GM21526 (cell line): ENCODE results near the gene FRY.

Experiments
- ATAC-seq: cut with Tn5 transposase; IDR thresholded peaks from one replicate; pipeline ENCODE4 v1.9.1; 2021; ENCODE audit warnings: moderate library complexity; ENCODE audit not compliant: unreplicated experiment, low FRiP score

Gene FRY

DNA sequence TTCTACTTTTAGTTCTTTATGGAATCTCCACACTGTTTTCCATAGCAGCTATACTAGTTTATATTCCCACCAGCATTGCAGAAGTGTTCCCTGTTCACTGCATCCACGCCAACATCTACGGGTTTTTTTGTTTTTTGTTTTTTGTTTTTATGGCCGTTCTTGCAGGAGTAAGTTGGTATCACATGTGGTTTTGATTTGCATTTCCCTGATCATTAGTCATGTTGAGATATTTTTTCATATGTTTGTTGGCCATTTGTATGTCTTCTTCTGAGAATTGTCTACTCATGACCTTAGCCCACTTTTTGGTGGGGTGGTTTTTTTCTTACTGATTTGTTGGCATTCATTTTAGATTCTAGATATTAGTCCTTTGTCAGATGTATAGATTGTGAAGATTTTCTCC, 89.7 kb downstream of the FRY start:
- ATAC-seq: no peak

DNA sequence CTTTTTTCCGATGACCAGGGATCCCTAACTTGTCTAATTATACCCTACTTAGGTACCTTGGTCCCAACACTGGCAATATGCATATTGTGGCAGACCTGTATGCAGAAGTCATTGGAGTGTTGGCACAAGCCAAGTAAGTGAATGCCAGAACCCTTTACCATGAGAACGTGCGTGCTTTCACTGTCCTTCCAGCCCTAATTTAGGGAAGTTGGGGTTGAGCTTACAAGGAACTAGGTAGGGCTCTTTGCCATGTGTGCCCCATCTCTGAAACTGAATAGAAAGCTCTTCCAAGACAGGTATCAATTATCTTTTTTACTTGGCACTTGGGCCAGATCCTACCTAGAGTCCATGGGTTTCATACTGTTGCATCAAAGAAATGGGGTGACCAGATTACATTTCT, 93.2 kb downstream of the FRY start:
- ATAC-seq: no peak

DNA sequence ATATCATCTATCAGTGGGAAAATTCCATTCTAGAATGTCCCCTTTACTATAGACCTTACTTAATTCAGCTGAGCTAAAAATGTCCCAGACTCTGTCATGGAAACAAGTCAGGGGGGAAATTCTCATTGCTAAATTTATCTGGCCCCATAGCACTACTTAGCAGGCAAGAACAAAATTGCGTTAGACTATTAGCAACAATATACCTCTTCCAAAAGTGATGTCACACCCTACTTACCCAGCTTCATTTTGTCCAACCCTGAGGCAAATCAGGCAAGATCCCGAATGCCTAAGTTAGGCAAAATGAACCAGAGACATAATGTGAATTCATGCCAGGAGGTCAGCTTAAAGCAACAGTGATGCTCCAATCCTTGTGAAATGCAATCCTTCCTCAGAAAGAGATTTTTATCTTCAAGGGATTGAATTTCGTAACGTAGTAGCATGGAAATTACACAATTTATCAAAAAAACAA, 93.7 kb downstream of the FRY start:
- no peak for ATAC-seq

DNA sequence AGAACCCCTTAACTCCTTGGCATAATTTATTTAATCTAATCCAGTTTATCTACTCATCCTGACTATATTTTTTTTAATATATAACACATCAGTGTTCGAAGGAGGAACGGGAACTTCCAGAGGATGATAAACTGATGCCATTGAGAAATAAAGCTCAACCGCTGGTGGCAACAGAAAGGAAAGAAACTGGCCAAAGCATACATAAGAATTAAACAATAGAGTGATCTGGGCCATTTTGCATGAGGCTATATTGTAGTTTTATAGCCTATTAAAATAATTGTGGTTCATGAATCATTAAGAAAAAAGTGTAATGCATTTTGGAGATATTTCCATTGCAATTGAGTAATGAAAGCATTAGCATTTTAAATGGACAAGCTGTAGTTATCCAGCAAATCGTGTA, 94.2 kb downstream of the FRY start:
- no peak for ATAC-seq

DNA sequence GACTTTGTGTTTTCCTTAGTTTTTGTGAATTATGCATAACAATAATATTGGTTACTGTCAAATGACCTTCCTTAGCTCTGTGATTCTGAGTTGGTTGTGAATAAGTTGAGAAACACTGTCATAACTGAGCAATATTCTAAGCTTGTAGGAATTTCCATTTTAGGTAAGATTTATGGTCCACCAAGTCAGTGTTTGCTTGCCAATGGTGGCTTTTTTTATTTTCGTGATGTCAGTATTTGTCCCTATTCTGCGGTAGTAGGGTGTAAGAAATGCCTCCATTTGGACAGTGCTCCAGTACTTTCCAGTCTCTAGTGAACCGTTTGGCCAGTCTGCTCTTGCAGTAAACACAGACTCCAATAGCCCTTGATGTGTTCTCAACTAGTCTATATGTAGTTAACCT, 94.7 kb downstream of the FRY start:
- no peak for ATAC-seq

DNA sequence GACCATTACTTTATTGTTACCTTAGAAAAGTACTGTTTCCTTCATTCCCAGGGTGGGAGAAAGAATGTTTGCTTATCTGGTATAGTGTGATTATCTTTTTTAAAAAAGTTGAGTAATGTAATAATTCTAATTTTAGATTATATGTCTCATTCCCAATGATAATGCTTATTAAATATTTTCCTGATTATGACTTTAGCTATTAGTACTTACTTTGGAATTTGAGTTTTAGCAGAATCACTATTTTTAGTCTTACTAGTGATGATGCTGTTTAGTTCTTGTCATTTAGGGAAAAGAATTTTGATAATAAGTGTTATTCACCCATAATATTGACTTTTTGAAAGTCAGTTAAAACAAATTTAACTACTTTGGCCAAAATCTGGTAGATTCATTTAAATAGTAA, 95.2 kb downstream of the FRY start:
- ATAC-seq: no peak

DNA sequence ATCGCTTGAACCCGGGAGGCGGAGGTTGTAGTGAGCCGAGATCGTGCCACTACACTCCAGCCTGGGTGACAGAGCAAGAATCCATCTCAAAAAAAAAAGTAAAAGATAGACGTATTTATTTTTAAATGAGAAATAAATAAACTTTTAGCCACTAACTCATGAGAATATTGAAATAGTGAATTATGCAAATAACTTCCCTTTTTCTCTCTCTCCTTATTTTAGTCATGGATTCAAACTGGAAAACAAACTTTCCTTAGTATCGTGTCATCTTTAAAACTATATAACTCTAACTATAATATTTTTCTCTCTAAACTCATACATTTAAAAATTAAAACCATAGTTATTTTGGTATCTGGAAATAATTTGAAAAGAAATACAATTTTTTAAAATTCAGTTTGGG, 96.1 kb downstream of the FRY start:
- no peak for ATAC-seq

DNA sequence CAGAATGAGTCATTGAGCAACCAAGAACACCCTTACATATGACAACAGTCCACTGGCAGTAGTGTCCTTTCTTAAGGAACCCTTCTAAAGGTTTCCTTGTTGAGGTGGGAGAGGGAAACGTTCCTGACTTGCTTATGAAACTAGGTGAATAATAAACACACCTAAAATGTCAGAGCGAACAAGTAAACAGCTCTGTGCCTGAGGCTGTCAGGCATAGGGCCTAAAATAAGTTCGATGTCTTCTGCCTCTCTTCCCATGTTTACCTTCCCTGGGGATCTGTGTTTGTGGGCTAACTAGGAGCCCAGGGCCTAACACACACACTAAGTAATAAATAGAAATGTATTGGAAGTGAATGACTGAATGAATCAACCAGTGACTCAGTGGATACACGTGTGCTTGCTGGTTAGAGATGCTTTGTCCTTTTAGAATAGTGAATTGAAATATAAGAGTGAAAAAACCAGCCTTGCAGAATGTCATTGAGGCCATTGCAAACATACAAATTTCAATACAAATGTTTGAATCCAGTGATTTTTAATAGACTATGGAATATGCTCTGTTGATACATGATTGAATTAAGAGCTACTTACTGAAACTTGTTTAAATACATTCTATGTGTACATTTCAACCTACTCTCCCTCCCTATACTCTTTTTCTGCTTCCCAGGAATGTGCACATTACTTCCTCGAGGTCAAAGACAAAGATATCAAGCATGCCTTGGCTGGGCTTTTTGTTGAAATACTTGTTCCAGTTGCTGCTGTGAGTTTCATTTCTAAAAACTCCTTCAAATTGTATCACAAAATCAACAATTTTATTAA, 102.9 kb downstream of the FRY start:
- no peak for ATAC-seq

DNA sequence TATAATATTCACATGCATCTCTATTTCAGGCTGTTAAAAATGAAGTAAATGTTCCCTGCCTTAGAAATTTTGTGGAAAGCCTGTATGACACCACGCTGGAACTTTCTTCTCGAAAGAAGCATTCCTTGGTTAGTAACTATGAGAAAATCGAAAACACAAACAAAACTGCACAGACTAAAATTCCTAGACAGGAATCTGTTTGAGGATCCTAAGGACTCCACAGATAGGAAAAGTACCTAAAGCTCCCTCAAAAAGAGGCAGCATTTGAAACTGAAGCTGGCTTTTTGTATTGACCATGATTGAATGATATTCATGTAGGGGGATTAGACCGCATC, 103.4 kb downstream of the FRY start:
- no peak for ATAC-seq

DNA sequence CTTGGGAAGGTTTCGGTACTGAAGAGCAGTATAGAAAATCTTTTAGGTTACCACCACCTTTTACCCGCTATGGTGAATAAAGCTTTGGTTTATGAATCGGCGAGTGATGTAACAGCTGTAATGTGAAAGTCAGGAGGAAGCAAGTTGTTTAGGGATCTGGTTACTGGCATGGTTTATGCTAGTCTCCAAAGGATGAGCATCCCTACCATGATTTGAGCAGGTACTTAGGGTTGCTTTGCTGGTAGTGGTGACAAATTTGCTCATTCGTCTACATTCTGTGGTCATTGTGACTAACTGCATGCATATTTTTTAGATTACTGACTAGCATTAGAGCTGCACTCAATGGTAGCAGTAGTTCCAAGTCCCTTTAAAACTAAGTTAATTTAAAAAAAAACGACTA, 104.1 kb downstream of the FRY start:
- no peak for ATAC-seq

DNA sequence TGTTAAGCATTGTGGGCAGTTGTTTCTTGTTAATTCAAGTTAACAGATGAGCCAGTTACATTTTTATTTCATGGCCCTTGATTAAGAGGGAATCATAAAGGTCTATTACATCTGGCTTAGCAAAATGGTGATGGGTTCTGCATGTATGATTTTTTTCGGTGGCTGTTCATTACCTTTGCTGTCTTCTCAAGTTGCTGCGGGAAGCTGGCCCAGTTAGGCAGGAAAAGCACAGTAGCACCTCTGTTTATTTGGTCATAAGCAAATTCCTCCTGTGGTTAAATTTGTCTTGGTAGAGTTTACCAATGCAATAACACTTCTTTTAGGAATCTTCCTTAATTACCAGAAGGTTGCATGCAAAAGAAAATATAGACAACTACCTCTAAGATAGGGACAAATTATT, 104.5 kb downstream of the FRY start:
- no peak for ATAC-seq

DNA sequence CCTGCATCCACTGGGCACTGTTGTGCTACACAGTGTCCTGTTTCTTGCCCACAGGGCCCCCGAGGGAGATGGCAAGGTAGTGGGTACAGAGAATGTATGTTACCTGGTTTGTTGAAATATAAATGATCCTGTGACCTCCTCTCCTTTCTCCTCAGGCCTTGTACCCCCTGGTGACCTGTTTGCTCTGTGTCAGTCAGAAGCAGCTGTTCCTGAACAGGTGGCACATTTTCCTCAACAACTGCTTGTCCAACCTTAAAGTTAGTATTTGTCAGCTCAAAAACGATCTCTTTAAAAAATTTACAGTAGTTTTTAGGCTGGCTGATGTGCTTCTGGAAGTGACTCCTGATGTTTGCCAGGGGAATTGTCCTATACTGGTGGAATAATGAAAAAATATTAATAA, 105.1 kb downstream of the FRY start:
- ATAC-seq: no peak

DNA sequence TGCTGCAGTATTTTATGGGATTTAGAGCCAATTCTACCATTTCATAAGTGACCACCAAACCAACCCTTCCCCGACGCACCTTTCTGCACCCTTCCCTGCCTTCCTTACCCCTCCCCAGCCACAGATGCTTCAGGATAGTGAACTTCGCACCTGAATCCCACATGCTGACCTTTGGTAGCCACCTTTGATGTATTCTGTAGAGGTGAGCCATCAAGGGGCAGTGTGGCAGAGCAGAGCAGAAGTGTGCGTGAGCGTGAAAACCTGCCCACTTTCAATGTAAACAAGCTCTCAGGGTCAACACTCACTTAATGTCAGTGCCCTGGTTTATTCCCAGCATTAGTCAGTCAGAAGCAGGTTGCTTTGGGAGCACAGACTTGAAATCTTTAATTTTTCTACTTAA, 107.7 kb downstream of the FRY start:
- no peak for ATAC-seq

DNA sequence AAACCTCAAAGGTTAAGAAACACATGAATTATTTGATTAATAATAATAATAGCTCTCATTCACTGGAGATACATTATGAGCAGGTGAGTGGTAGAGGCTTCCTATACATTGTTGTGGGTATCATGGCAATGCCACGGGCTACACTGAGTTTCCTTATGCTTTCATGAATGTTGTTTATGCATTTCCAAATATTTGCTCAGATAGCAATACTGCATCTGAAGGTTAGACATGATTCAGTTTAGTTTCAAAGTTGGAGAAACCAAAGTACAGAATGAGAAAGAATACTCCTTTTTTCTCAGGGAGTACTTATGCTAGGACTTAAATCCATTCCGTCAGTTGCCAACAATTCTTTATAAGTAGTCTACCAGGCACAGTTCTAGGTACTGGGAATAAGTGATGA, 108.5 kb downstream of the FRY start:
- ATAC-seq: no peak

DNA sequence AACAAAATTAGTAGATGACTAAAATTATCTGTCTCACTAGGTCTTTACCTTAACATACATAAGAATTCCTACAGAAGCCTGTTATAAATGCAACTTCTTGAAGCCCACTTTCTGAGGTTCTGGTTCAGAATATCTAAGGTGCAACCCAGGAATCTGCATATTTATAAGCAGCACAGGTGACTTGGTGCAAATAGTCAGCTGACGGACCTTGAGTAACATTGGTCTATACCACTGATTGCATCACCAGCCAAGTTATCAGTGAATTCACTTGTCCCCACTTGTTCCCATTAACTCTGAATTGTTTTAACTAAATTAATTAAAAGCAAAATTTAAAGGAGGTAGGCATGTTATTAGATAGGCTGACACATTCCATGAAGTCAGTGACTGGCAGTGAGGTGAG, 109.9 kb downstream of the FRY start:
- ATAC-seq: no peak

DNA sequence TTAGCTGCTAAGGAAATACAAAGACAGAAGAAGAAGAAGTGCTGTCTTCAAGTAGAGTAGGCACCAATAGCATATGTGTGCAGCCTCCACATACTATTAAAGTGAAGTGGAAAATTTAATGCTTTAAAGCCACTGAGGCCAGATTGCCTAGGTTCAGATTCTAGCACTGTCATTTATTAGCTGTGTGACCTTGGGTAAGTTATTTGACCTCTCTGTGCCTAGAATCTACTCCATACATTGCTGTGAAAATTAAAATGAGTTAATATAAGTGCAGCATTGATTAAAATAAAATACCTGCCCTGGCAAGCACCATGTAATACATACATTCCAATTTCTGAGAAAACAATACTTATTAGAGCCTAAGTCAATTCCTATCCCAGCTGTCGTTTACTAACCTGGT, 110.5 kb downstream of the FRY start:
- no peak for ATAC-seq

DNA sequence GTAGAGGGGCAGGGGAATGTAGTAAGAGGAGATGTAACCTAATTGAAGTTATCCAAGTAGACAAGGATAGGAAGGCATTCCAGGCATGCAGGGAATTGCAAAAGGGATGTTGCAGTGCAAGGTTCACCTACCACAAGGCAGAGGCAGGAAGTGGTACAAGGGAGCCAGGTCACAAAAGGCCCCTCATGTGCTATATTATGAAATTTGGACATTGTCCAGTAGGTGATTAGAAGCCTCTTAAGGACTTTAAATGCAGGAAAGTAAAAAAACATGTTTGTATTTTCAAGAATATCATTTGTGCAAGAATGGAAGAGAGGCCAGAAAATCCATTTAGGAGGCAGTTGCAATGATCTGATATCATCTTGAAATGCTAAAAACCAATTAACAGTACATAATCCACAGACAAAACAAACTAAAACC, 111.4 kb downstream of the FRY start:
- ATAC-seq: no peak

DNA sequence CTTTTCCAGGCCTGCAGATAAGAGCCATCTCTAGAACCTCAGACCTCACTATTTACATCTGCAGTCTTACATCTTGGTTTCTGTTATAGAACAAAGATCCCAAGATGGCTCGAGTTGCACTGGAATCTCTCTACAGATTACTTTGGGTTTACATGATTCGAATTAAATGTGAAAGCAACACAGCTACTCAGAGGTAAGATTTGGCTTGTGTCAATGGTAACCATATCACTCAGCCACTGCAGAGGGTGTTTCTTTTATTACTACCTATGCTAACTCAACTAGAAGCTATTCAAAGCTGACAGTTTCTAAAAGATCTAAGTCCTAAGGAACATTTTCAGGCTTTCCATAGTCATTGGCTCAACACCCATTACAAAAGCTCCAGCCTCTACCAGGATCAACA, 115.6 kb downstream of the FRY start:
- no peak for ATAC-seq

DNA sequence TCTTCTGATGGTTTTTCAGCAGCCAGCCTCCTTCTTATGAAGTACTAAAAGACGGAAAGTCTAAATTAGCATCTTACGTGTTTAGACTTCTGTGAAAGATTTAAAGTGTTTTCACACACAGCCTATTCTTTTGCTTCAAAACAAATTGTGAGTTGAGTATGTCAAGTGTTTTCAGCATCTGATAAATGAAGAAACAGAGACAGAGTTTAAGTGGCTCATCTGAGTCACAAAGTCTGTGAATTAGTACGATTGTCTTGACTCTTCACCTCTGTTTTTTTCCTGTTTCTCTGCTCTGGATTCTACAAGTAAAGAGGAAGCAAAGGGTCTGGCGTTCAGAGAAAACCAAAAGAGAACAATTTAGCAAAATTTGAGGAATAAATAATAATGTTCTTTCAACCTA, 116.4 kb downstream of the FRY start:
- no peak for ATAC-seq

DNA sequence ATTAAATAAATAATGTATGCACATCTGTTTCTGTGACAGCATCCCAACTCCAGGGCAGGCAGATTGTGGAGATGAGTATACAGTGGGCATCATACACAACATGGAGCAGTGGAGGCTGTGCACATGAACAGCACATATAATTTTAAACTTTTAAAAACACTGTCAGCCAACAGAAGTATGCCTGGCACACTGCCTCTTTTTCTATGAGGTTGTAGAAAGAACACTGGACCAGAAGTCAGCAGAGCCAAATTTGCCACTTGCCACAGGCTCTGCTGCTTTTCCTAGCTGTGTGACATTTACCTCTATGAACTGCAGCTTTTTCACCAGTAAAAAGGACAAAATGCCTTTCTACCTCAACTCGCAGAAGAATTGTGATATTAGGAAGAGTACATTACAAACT, 118.7 kb downstream of the FRY start:
- no peak for ATAC-seq

DNA sequence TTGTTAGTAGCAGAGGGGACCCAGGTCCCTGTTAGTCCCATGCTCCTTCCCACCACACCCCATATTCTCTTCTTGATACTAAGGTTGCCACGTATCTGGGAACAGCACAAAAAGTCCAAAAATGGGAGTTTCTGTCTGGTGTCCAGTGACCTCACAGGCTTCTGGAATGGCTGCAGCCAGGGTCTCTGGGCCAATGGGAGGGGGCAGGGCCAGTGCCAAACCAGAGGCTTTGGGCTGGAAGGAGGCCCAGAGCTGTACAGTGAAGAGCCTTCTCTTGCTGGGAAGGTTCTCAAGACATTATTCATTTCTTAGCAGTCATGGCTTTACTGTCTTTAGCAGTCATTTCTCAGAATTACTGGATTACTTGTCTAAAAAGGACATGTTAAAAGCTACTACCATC, 119.2 kb downstream of the FRY start:
- no peak for ATAC-seq

DNA sequence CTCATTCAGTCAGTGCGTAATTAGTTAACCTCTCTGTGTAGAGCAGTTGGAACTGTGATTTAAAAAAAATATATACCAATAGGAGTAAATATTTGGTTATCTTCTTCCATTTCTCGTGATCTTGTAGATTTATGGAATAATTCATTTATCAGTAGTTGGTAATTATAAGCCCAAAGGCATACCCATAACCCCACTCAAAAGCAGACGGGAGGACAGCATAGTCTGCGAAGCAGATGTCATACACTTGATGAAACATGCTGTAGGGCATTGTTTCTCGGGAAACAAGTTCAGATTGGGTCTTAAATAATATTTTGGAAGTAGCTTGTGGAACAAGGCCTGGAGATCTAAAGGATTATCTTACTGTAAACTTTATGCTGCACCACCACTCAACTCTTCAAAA, 119.7 kb downstream of the FRY start:
- no peak for ATAC-seq

DNA sequence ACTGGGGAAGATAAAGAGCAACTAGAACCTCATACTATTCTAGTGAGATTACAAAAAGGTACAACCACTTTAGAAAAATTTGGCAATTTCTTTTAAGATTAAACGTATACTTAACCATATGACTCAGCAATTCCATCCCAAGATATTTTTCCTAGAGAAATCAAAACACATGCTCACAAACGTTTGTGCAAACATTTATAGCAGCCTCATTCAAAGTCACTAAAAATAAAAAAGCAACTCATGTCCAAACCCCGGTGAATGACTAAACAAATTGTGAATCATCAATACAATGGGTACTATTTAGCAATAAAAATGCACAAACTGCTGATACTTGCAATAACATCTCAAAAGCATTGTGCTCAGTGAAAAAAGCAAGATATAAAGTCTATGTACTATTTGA, 121.5 kb downstream of the FRY start:
- no peak for ATAC-seq
